Measurements from ENCODE around the gene GNB1L.
"Not testable (repeated sequence)": the region's sequence is repeated elsewhere in the genome, so short reads cannot be mapped to it uniquely, and the experiment has no call there.

The GNB1L gene

GRCh38 chr22:19792383-19792896, 62.2 kb downstream of the GNB1L start:
- DNase-seq: not testable (repeated sequence)

GRCh38 chr22:19791894-19792293, 62.8 kb downstream of the GNB1L start:
- no peak for DNase-seq

GRCh38 chr22:19791243-19791642, 63.4 kb downstream of the GNB1L start:
- no peak for DNase-seq

GRCh38 chr22:19789828-19790227, 64.8 kb downstream of the GNB1L start:
- no peak for DNase-seq

GRCh38 chr22:19789406-19789805, 65.3 kb downstream of the GNB1L start:
- no peak for DNase-seq

- DNase-seq: no peak
Observed at GRCh38 chr22:19788661-19789225, 65.9 kb downstream of the GNB1L start.

- no peak for DNase-seq
Observed at GRCh38 chr22:19787849-19788141, 66.9 kb downstream of the GNB1L start.

GRCh38 chr22:19786959-19787848, 67.5 kb downstream of the GNB1L start:
- DNase-seq: no peak

- DNase-seq: no peak
Observed at GRCh38 chr22:19786264-19786585, 68.4 kb downstream of the GNB1L start.

- no peak for DNase-seq
Observed at GRCh38 chr22:19785461-19786263, 69.0 kb downstream of the GNB1L start.

- DNase-seq: no peak
Observed at GRCh38 chr22:19784384-19785175, 70.1 kb downstream of the GNB1L start.

- peak; percentile 82 for DNase-seq
Observed at GRCh38 chr22:19783586-19784383, 70.9 kb downstream of the GNB1L start.

- DNase-seq: no peak
Observed at GRCh38 chr22:19782533-19782932, 72.1 kb downstream of the GNB1L start.

GRCh38 chr22:19779685-19780268, 74.9 kb downstream of the GNB1L start:
- no peak for DNase-seq

- DNase-seq: no peak
Observed at GRCh38 chr22:19779011-19779421, 75.7 kb downstream of the GNB1L start.

GRCh38 chr22:19777192-19777591, 77.5 kb downstream of the GNB1L start:
- not testable (repeated sequence) for DNase-seq

GRCh38 chr22:19776433-19777031, 78.1 kb downstream of the GNB1L start:
- DNase-seq: no peak

- DNase-seq: no peak
Observed at GRCh38 chr22:19775496-19776325, 79.0 kb downstream of the GNB1L start.

GRCh38 chr22:19774628-19775027, 80.0 kb downstream of the GNB1L start:
- no peak for DNase-seq

GRCh38 chr22:19773470-19774040, 81.1 kb downstream of the GNB1L start:
- DNase-seq: no peak
